IPS-18a (cell line): Measurements from ENCODE around the gene SUCLG1.

ENCODE experiments used
- H3K27ac ChIP-seq: one replicate; pipeline ENCODE4 v1.5.1; 2013; ENCODE audit warnings: low read length
- H3K27me3 ChIP-seq: one replicate; pipeline ENCODE4 v1.6.1; 2013; ENCODE audit warnings: mild to moderate bottlenecking, low read length; ENCODE audit not compliant: control insufficient read depth, insufficient read depth
- H3K36me3 ChIP-seq: one replicate; pipeline ENCODE4 v1.6.1; 2013; ENCODE audit warnings: low read depth, low read length; ENCODE audit not compliant: control insufficient read depth
- H3K4me1 ChIP-seq: one replicate; pipeline ENCODE4 v1.6.1; 2013; ENCODE audit warnings: low read depth, low read length; ENCODE audit not compliant: control insufficient read depth
- H3K4me3 ChIP-seq: one replicate; pipeline ENCODE4 v1.5.1; 2013; ENCODE audit warnings: low read length
- H3K9ac ChIP-seq: one replicate; pipeline ENCODE4 v1.6.1; 2013; ENCODE audit warnings: mild to moderate bottlenecking, low read length, moderate library complexity
- H3K9me3 ChIP-seq: one replicate; pipeline ENCODE4 v1.6.1; 2013; ENCODE audit warnings: low read depth, low read length; ENCODE audit not compliant: control insufficient read depth

The SUCLG1 gene

GRCh38 chr2:84375020-84375419 lies 84.1 kb downstream of the SUCLG1 start:
- H3K4me1 ChIP-seq: no peaks in the 10 kb centered on the region
- no peaks in the 10 kb centered on the region for H3K36me3 ChIP-seq
- no peak overlapping the region for H3K9ac ChIP-seq
- H3K4me3 ChIP-seq: no peak overlapping the region
- H3K27ac ChIP-seq: no peak overlapping the region
- H3K27me3 ChIP-seq: no peaks in the 10 kb centered on the region
- H3K9me3 ChIP-seq: no peaks in the 10 kb centered on the region

DNA sequence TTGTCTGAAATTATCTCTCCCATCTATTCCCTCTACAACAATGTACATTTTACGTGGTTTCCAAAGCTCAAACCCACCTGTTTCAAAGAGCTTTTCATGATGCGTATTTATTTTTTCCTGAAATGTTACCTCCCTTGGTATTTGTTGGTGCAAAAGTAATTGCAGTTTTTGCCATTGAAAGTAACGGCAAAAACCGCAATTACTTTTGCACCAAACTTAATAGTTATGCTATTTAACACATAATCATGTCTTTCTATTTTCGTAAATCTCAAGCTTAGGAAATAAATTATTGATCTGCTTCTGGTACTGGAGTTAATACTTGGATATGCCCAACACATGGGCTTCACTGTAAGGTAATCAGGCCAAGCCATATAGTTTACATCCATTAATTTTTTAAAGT lies 85.2 kb downstream of the SUCLG1 start:
- Histone ChIP-seq H3K27ac (no peak overlapping the region), H3K4me3 (no peak overlapping the region), H3K9ac (no peak overlapping the region), H3K36me3 (no peaks in the 10 kb centered on the region), H3K27me3 (no peaks in the 10 kb centered on the region), H3K9me3 (no peaks in the 10 kb centered on the region), H3K4me1 (no peaks in the 10 kb centered on the region)
